GM20000 (cell line): ENCODE results near the gene CEP83.
A peak's percentile ranks its signal among the peaks of the same experiment; 100 is the strongest.
"Not testable (repeated sequence)": the region's sequence is repeated elsewhere in the genome, so short reads cannot be mapped to it uniquely, and the experiment has no call there.

Experiments used
- DNase-seq: peaks from one replicate; pipeline ENCODE4 v3.0.0; 2012; ENCODE audit warnings: low spot score
- CTCF ChIP-seq: IDR thresholded peaks from 2 replicates; pipeline ENCODE4 v1.5.1; 2012; ENCODE audit warnings: mild to moderate bottlenecking, control low read depth; ENCODE audit errors: extremely low read depth, missing control alignments

The CEP83 gene

GRCh38 chr12:94397401-94397800 lies 62.3 kb downstream of the CEP83 start:
- no peak for TF ChIP-seq CTCF
- DNase-seq, result no peak

DNA sequence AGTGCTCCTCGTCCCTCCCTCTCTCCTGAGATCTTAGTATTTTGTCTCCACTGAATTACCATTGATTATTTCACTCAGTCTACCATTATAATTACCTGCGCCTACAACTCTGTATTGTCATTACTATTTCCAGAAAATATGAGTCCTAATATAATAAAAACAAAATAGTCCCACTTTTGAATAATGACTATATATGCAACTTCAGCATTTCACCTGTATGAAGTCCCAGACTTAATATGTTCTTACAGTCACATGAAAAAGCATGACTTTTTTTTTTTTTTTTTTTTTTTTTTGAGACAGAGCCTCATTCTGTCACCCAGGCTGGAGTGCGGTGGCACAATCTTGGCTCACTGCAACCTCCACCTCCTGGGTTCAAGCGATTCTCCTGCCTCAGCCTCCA lies 63.7 kb downstream of the CEP83 start:
- not testable (repeated sequence) for DNase-seq

GRCh38 chr12:94390130-94390485 lies 69.6 kb downstream of the CEP83 start:
- TF ChIP-seq CTCF, result no peak
- no peak for DNase-seq

- DNase-seq, result not testable (repeated sequence)
These were observed 70.1 kb downstream of the CEP83 start for GRCh38 chr12:94389482-94390129.

DNA sequence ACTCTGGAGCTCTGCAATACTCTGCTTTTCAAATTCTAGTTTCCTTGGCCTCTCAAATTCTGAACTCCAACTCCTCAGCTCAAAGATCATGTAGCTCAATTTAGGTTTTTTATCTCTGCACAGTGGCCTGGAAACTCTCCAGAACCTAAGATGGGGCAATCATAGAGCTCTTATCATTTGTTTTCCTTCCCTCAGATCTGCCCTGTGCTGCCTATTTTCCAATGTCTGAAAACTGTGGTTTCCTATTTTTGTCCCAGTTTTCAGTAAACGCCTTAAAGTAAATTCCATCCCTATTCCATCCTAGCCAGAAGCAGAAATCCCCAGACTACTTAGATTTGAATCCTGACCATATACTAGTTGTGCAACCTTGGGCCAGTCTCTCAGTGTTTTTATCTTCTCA lies 73.2 kb downstream of the CEP83 start:
- TF ChIP-seq CTCF, result no peak
- no peak for DNase-seq

- TF ChIP-seq CTCF, result no peak
These were observed 75.6 kb downstream of the CEP83 start for GRCh38 chr12:94384030-94384429.

GRCh38 chr12:94380507-94380906 lies 79.2 kb downstream of the CEP83 start:
- no peak for TF ChIP-seq CTCF
- no peak for DNase-seq

More at GRCh38 chr12:94384030-94384429, 75.6 kb downstream of the CEP83 start:
- DNase-seq, result no peak

DNA sequence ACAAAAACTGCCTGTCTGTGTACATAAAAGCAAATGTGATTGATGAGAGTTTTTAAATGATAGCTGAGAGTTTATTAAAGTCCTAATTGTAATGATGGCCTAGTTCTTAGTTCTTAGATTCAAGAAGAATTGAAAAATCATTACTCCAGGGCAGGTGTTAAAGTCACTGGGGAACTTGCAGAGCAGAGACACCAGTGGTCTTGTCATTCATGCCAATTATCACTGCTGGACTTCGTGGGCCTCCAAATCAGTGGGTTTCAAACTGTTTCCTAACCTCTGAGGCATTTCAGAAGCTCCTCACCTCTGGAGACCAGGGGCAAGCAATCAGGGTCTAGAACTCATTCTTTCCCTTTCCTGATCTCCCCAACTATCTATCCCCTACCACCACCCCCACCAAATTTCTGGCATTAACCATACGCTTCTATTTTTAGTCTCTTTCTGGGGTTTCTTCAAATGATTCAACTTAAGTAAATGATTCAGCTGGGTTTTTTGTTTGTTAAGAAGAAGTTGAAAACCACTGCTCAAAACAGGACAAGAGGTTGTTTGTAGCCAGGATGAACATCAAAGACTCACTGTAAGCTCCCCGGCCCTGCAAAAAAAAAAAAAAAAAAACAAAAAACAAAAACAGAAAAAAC lies 80.1 kb downstream of the CEP83 start:
- peak; percentile 2 for DNase-seq
- no peak for TF ChIP-seq CTCF
